Activated B cell treated with CpG ODN at 0.5 μM for 24 hours (primary cell): ENCODE measurements around the gene HEG1. TPM values are rescaled to one million over a fixed set of nuclear protein-coding genes. Genes with fewer than 3 reads are reported as not detected.

ENCODE experiments used
- ATAC-seq: fragments of 200-7000 bp; cut with Tn5 transposase; one replicate; pipeline ENCODE4 v1.10.0; 2021; ENCODE audit warnings: low read depth, mild to moderate bottlenecking, moderate library complexity
- CTCF ChIA-PET: fragments of 350-600 bp; sonication (Branson Sonifier 250); formaldehyde crosslinking; loops from one replicate; lab custom pipeline; 2021; ENCODE audit warnings: antibody characterized with exemption; lab: Charles Lee
- POLR2A ChIA-PET: fragments of 350-600 bp; sonication (Branson Sonifier 250); formaldehyde crosslinking; loops from one replicate; lab custom pipeline; 2021; ENCODE audit warnings: antibody characterized with exemption; lab: Charles Lee
- DNase-seq: peaks from one replicate; pipeline ENCODE4 v3.0.0; 2022
- H3K27ac Mint-ChIP-seq: one replicate; pipeline ENCODE4 v1.8.0; 2020; ENCODE audit warnings: mixed read lengths
- H3K27me3 Mint-ChIP-seq: one replicate; pipeline ENCODE4 v1.8.0; 2021; ENCODE audit warnings: mixed read lengths
- H3K36me3 Mint-ChIP-seq: one replicate; pipeline ENCODE4 v1.8.0; 2021; ENCODE audit warnings: low read depth, mixed read lengths
- H3K4me1 Mint-ChIP-seq: one replicate; pipeline ENCODE4 v1.8.0; 2021; ENCODE audit warnings: mixed read lengths
- H3K4me3 Mint-ChIP-seq: one replicate; pipeline ENCODE4 v1.8.0; 2020; ENCODE audit warnings: mild to moderate bottlenecking, mixed read lengths
- H3K9me3 Mint-ChIP-seq: one replicate; pipeline ENCODE4 v1.8.0; 2020; ENCODE audit warnings: mixed read lengths
- intact Hi-C: fragments of 100-400 bp; cut with micrococcal nuclease; formaldehyde crosslinking; loops from one replicate; pipeline ENCODE4 v1.15.1; 2024
- total RNA-seq: library from RNA; stranded (reverse); gene quantifications from 2 replicates; pipeline ENCODE4 v1.2.3, GENCODE V29; 2022
- TF ChIP-seq, protein P1 (sequence below): fragments of 200-600 bp; IDR thresholded peaks from one replicate; pipeline ENCODE4 v1.8.0; 2022; ENCODE audit warnings: antibody characterized with exemption, mild to moderate bottlenecking

HEG1 gene
- total RNA-seq, 1 donor from 2014 or later = 7.2 TPM

DNA sequence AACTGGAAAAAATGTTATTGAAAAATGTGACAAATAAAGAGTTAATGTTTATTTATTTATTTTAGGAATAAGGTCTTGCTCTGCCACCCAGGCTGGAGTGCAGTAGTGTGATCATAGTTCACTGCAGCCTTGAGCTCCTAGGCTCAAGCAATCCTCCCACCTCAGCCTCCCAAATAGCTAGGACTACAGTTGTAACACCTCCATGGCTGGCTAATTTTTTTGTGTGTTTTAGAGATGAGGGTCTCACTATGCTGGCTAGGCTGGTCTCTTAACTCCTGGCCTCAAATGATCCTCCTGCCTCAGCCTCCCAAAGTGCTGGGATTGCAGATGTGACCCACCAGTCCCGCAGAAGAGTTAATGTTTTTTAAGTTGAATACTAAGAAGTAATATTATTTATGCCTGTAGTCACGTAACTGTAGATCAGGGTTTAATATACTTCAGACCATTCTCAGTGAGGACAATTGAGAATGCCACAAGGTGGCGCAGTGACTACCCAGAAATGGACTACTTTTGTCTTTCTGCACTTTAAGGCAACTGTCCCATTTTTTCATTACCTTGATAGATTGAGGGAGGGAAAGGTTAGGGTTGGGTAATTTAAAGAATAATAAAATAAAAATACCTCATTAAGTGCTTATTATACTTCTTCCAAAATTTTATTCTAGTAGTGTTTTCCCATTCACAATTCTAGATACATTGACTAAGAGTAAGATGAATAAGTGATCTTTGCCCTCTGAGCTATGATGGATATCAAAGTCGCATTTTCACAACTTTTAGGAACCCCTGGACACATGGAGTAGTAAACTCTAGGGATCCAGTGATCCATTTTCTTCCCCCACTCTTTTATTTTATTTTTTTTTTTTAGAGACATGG, 127.2 kb downstream of the HEG1 start:
- no peak for DNase-seq
- intact Hi-C loops = loop anchor here (1.0 to 10.0 kb wide), 5 partner anchors 69 to 659 kb away; no protein-coding TSS in a partner anchor
- Mint-ChIP-seq H3K4me1 (no peaks in the 10 kb centered on the region), H3K9me3 (no peaks in the 10 kb centered on the region), H3K27me3 (peaks cover 10% of the 10 kb centered on the region), H3K4me3 (no peak overlapping the region), H3K27ac (no peak overlapping the region), H3K36me3 (no peaks in the 10 kb centered on the region)
- ATAC-seq = no peak
- ChIA-PET POLR2A (interaction anchor here (0.5 kb wide), 1 partner anchor 457 kb away, joined by 3 read pairs; no protein-coding TSS in a partner anchor), CTCF (interaction anchor here (0.6 to 2.0 kb wide), 3 partner anchors 20 to 509 kb away, joined by 3 to 5 read pairs (median 3); no protein-coding TSS in a partner anchor)
- TF ChIP-seq, protein P1, sequence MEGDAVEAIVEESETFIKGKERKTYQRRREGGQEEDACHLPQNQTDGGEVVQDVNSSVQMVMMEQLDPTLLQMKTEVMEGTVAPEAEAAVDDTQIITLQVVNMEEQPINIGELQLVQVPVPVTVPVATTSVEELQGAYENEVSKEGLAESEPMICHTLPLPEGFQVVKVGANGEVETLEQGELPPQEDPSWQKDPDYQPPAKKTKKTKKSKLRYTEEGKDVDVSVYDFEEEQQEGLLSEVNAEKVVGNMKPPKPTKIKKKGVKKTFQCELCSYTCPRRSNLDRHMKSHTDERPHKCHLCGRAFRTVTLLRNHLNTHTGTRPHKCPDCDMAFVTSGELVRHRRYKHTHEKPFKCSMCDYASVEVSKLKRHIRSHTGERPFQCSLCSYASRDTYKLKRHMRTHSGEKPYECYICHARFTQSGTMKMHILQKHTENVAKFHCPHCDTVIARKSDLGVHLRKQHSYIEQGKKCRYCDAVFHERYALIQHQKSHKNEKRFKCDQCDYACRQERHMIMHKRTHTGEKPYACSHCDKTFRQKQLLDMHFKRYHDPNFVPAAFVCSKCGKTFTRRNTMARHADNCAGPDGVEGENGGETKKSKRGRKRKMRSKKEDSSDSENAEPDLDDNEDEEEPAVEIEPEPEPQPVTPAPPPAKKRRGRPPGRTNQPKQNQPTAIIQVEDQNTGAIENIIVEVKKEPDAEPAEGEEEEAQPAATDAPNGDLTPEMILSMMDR = no peak

DNA sequence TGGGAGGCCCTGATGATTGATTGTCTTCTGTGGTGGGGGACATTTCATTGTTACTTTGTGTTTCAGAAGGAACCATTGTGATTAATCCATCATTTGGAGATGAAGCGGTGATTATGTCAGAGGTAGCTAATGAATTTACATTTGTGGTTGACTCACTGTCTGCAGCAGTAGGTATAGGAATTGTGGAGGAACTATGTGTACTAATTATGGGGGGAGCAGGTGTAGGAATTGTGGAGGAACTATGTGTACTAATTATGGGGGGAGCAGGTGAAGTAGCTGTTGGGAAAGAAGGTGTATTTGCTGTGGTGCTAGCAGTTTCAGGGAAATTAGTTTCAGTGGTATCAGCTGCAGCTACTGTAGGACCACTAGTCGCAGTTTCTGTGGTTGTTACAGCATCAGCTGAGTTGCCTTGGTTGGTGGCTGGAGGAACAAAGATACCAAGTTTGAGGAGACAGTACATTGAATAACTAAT, 128.2 kb downstream of the HEG1 start:
- no peaks in the 10 kb centered on the region for H3K9me3 Mint-ChIP-seq
- no peaks in the 10 kb centered on the region for H3K4me1 Mint-ChIP-seq
- H3K27ac Mint-ChIP-seq = no peak overlapping the region
- no peak overlapping the region for H3K4me3 Mint-ChIP-seq
- ChIA-PET POLR2A (no interaction called here), CTCF (interaction anchor here (0.6 to 2.0 kb wide), 4 partner anchors 15 to 510 kb away, joined by 3 to 5 read pairs (median 3); no protein-coding TSS in a partner anchor)
- H3K27me3 Mint-ChIP-seq = peaks cover 15% of the 10 kb centered on the region
- DNase-seq (no peak), ATAC-seq (no peak)
- no peaks in the 10 kb centered on the region for H3K36me3 Mint-ChIP-seq
- intact Hi-C loops = loop anchor here (1.0 to 10.0 kb wide), 5 partner anchors 70 to 660 kb away; no protein-coding TSS in a partner anchor
- TF ChIP-seq, protein P1 = no peak

DNA sequence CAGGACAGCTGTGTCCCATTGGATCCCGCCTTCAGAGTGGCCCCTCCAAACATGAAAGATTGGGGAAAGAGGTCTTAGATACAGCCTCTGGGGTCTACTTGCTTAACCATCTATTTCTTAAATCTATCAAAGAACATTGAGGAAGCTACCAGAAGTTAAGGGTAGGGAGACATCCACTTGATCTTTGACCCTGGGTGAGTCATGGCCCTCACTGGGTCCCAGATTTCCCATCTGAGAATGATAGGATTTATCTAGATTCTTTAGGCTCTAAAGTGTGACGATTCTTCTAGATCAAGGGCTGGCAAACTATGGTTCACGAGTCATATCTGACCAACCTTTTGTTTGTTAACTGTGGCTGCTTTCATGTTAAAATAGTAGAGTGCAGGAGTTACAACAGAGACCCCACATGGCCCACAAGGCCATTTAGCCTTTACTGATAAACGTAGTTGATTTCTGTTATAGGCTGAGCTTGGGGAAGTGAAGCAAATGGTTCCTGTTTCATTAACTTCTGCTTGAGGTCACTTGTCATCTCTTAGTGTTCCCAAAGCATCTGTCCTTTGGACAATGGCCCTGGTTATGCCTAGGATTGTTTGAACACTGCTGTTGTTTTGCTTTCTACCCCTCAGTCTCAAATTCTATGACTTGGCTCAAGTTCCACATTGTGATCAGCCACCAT, 129.2 kb downstream of the HEG1 start:
- POLR2A ChIA-PET = no interaction called here
- H3K4me3 Mint-ChIP-seq = no peak overlapping the region
- TF ChIP-seq, protein P1 = no peak
- H3K36me3 Mint-ChIP-seq = no peaks in the 10 kb centered on the region
- intact Hi-C loops = loop anchor here (5.0 to 10.0 kb wide), 3 partner anchors 71 to 661 kb away; no protein-coding TSS in a partner anchor
- no peak for ATAC-seq
- H3K4me1 Mint-ChIP-seq = no peaks in the 10 kb centered on the region
- H3K27me3 Mint-ChIP-seq = peaks cover 14% of the 10 kb centered on the region
- no peak overlapping the region for H3K27ac Mint-ChIP-seq
- no peaks in the 10 kb centered on the region for H3K9me3 Mint-ChIP-seq
- CTCF ChIA-PET = interaction anchor here (1.3 kb wide), 1 partner anchor 16 kb away, joined by 3 read pairs; no protein-coding TSS in a partner anchor
- DNase-seq = no peak

DNA sequence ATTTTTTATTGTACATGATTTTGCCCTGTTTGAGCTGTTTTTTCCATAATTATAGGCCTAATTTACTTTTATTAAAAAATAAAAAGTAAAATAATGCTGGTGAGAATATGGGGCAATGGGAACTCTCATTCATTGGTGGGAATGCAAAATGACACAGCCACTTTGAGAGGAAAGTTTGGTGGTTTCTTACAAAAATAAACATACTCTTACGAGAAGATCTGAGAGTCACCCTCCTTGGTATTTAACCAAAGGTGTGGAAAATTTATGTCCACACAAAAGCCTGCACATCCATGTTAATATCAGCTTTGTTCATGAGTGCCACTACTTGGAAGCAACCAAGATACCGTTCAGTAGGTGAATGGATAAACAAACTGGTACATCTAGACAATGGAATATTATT, 131.1 kb downstream of the HEG1 start:
- Mint-ChIP-seq H3K27me3 (peaks cover 14% of the 10 kb centered on the region), H3K4me3 (no peak overlapping the region), H3K9me3 (no peaks in the 10 kb centered on the region), H3K4me1 (no peaks in the 10 kb centered on the region), H3K27ac (no peak overlapping the region), H3K36me3 (no peaks in the 10 kb centered on the region)
- intact Hi-C loops = loop anchor here (5.0 to 10.0 kb wide), 3 partner anchors 73 to 663 kb away; no protein-coding TSS in a partner anchor
- ChIA-PET POLR2A (no interaction called here), CTCF (interaction anchor here (1.1 kb wide), 1 partner anchor 511 kb away, joined by 3 read pairs; no protein-coding TSS in a partner anchor)
- ATAC-seq = no peak
- no peak for DNase-seq
- TF ChIP-seq, protein P1 = no peak
